HEK293T (cell line): ENCODE data around the gene CAB39L.

Experiments used
- ARNT ChIP-seq: fragments of 450-650 bp; IDR thresholded peaks from 2 replicates; pipeline ENCODE4 v1.6.1; 2017; ENCODE audit warnings: mild to moderate bottlenecking
- BHLHE40 ChIP-seq: fragments of 450-650 bp; IDR thresholded peaks from 2 replicates; pipeline ENCODE4 v1.6.1; 2016; ENCODE audit warnings: mild to moderate bottlenecking, moderate library complexity, borderline replicate concordance
- CTBP1 ChIP-seq: fragments of 450-650 bp; IDR thresholded peaks from 2 replicates; pipeline ENCODE4 v1.6.1; 2016; ENCODE audit warnings: borderline replicate concordance
- ELF4 ChIP-seq: fragments of 450-650 bp; IDR thresholded peaks from 2 replicates; pipeline ENCODE4 v1.6.1; 2017; ENCODE audit warnings: antibody characterized with exemption
- FOXA1 ChIP-seq: fragments of 450-650 bp; IDR thresholded peaks from 2 replicates; pipeline ENCODE4 v1.6.1; 2016; ENCODE audit warnings: mild to moderate bottlenecking
- FOXK2 ChIP-seq: fragments of 450-650 bp; IDR thresholded peaks from 2 replicates; pipeline ENCODE4 v1.6.1; 2016; ENCODE audit warnings: mild to moderate bottlenecking
- FOXM1 ChIP-seq: fragments of 450-650 bp; IDR thresholded peaks from 2 replicates; pipeline ENCODE4 v1.6.1; 2017; ENCODE audit warnings: mild to moderate bottlenecking, borderline replicate concordance
- LEF1 ChIP-seq: fragments of 450-650 bp; IDR thresholded peaks from 2 replicates; pipeline ENCODE4 v1.6.1; 2017; ENCODE audit warnings: mild to moderate bottlenecking, borderline replicate concordance
- NFRKB ChIP-seq: fragments of 450-650 bp; IDR thresholded peaks from 2 replicates; pipeline ENCODE4 v1.6.1; 2016; ENCODE audit warnings: mild to moderate bottlenecking, moderate library complexity
- SP1 ChIP-seq: fragments of 450-650 bp; IDR thresholded peaks from 2 replicates; pipeline ENCODE4 v1.6.1; 2017
- SUZ12 ChIP-seq: fragments of 450-650 bp; IDR thresholded peaks from 2 replicates; pipeline ENCODE4 v1.6.1; 2016; ENCODE audit warnings: mild to moderate bottlenecking
- TARDBP ChIP-seq: fragments of 450-650 bp; IDR thresholded peaks from 2 replicates; pipeline ENCODE4 v1.6.1; 2016
- ZNF384 ChIP-seq: fragments of 450-650 bp; IDR thresholded peaks from 2 replicates; pipeline ENCODE4 v1.6.1; 2016
- TF ChIP-seq, protein P1 (sequence below): fragments of 450-650 bp; IDR thresholded peaks from 2 replicates; pipeline ENCODE4 v1.6.1; 2016

- TF ChIP-seq ELF4, result no peak
- no peak for TF ChIP-seq SP1
- TF ChIP-seq, protein P1, sequence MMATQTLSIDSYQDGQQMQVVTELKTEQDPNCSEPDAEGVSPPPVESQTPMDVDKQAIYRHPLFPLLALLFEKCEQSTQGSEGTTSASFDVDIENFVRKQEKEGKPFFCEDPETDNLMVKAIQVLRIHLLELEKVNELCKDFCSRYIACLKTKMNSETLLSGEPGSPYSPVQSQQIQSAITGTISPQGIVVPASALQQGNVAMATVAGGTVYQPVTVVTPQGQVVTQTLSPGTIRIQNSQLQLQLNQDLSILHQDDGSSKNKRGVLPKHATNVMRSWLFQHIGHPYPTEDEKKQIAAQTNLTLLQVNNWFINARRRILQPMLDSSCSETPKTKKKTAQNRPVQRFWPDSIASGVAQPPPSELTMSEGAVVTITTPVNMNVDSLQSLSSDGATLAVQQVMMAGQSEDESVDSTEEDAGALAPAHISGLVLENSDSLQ, result no peak
- no peak for TF ChIP-seq CTBP1
- TF ChIP-seq FOXK2, result no peak
- no peak for TF ChIP-seq FOXA1
- no peak for TF ChIP-seq NFRKB
- TF ChIP-seq BHLHE40, result no peak
- no peak for TF ChIP-seq FOXM1
- TF ChIP-seq ARNT, result no peak
- no peak for TF ChIP-seq ZNF384
- TF ChIP-seq TARDBP, result no peak
- no peak for TF ChIP-seq SUZ12
- TF ChIP-seq LEF1, result no peak
Measured at GRCh38 chr13:49308097-49308875, 135.6 kb downstream of the CAB39L start.
